ENCODE measurements around the gene SPNS3. TPM values are rescaled to one million over a fixed set of nuclear protein-coding genes. Genes with fewer than 3 reads are reported as not detected.

Gene SPNS3
- under 1 TPM in 2 of 3 donors, not detected in 1; 0.16 to 0.24 TPM for polyA plus RNA-seq

GRCh38 chr17:4433515-4434031 lies at the start of gene SPNS3:
Gene SPNS3, plus strand, starts transcription at chr17:4433940. Its CDS starts 28 bp downstream, at chr17:4433968.
- WGBS, 3 donors: 34 to 68% (median 42%) methylated on average over 13 of the region's 13 CpGs
- H3K27ac ChIP-seq (ENCODE audit: low read depth, low read length): no peak within 1 kb of the TSS

GRCh38 chr17:4386406-4386805 lies 47.3 kb upstream of the SPNS3 start:
- WGBS, 3 donors: 79 to 86% (median 85%) methylated on average over 2 of the region's 2 CpGs
- H3K27ac ChIP-seq (ENCODE audit: low read depth, low read length): no peak overlapping the region

GRCh38 chr17:4387137-4387536 lies 46.6 kb upstream of the SPNS3 start:
- WGBS, 3 donors: 91 to 95% (median 95%) methylated on average over 5 of the region's 5 CpGs
- H3K27ac ChIP-seq (ENCODE audit: low read depth, low read length): no peak overlapping the region

GRCh38 chr17:4389079-4389478 lies 44.7 kb upstream of the SPNS3 start:
- no peak overlapping the region for H3K27ac ChIP-seq (ENCODE audit: low read depth, low read length)
- 68 to 83% (median 77%) methylated on average over 8 of the region's 8 CpGs for WGBS, 3 donors

GRCh38 chr17:4393806-4394205 lies 39.9 kb upstream of the SPNS3 start:
- no peak overlapping the region for H3K27ac ChIP-seq (ENCODE audit: low read depth, low read length)
- WGBS, 3 donors: 71 to 82% (median 80%) methylated on average over 7 of the region's 7 CpGs

- 87 to 94% (median 87%) methylated on average over 5 of the region's 5 CpGs for WGBS, 3 donors
- H3K27ac ChIP-seq (ENCODE audit: low read depth, low read length): no peak overlapping the region
Measured at GRCh38 chr17:4394208-4395110, 39.3 kb upstream of the SPNS3 start.

- 89 to 91% (median 89%) methylated on average over 3 of the region's 3 CpGs for WGBS, 3 donors
- H3K27ac ChIP-seq (ENCODE audit: low read depth, low read length): no peak overlapping the region
Measured at GRCh38 chr17:4395111-4395478, 38.6 kb upstream of the SPNS3 start.

GRCh38 chr17:4397840-4398239 lies 35.9 kb upstream of the SPNS3 start:
- 93 to 98% (median 94%) methylated on average over 6 of the region's 6 CpGs for WGBS, 3 donors
- H3K27ac ChIP-seq (ENCODE audit: low read depth, low read length): no peak overlapping the region

GRCh38 chr17:4405038-4405669 lies 28.6 kb upstream of the SPNS3 start:
- 78 to 90% (median 86%) methylated on average over 7 of the region's 7 CpGs for WGBS, 3 donors
- no peak overlapping the region for H3K27ac ChIP-seq (ENCODE audit: low read depth, low read length)

GRCh38 chr17:4405699-4406098 lies 28.0 kb upstream of the SPNS3 start:
- H3K27ac ChIP-seq (ENCODE audit: low read depth, low read length): no peak overlapping the region
- WGBS, 3 donors: 80 to 92% (median 90%) methylated on average over 5 of the region's 5 CpGs

GRCh38 chr17:4406386-4406785 lies 27.4 kb upstream of the SPNS3 start:
- WGBS, 3 donors: 96 to 97% (median 96%) methylated on average over 10 of the region's 10 CpGs
- H3K27ac ChIP-seq (ENCODE audit: low read depth, low read length): no peak overlapping the region

GRCh38 chr17:4407216-4407615 lies 26.5 kb upstream of the SPNS3 start:
- 88 to 95% (median 90%) methylated on average over 7 of the region's 7 CpGs for WGBS, 3 donors
- H3K27ac ChIP-seq (ENCODE audit: low read depth, low read length): no peak overlapping the region

- H3K27ac ChIP-seq (ENCODE audit: low read depth, low read length): no peak overlapping the region
- 51 to 90% (median 82%) methylated on average over 8 of the region's 8 CpGs for whole genome bisulfite sequencing, 3 donors
Measured at GRCh38 chr17:4407851-4408250, 25.9 kb upstream of the SPNS3 start.

GRCh38 chr17:4409659-4410058 lies 24.1 kb upstream of the SPNS3 start:
- 74 to 81% (median 80%) methylated on average over 6 of the region's 6 CpGs for WGBS, 3 donors

GRCh38 chr17:4411201-4411600 lies 22.5 kb upstream of the SPNS3 start:
- WGBS, 3 donors: 69 to 85% (median 75%) methylated on average over 3 of the region's 3 CpGs

More at GRCh38 chr17:4409659-4410058, 24.1 kb upstream of the SPNS3 start:
- H3K27ac ChIP-seq (ENCODE audit: low read depth, low read length): no peak overlapping the region

GRCh38 chr17:4412933-4413831 lies 20.6 kb upstream of the SPNS3 start:
- no peak overlapping the region for H3K27ac ChIP-seq (ENCODE audit: low read depth, low read length)
- WGBS, 3 donors: 32 to 36% (median 35%) methylated on average over 26 to 27 of the region's 27 CpGs

More at GRCh38 chr17:4411201-4411600, 22.5 kb upstream of the SPNS3 start:
- no peak overlapping the region for H3K27ac ChIP-seq (ENCODE audit: low read depth, low read length)

GRCh38 chr17:4417129-4417667 lies 16.5 kb upstream of the SPNS3 start:
- 83 to 97% (median 85%) methylated on average over 2 of the region's 2 CpGs for WGBS, 3 donors

GRCh38 chr17:4420692-4421131 lies 13.0 kb upstream of the SPNS3 start:
- no peak overlapping the region for H3K27ac ChIP-seq (ENCODE audit: low read depth, low read length)
- 3 to 7% (median 5%) methylated on average over 7 of the region's 7 CpGs for WGBS, 3 donors

More at GRCh38 chr17:4417129-4417667, 16.5 kb upstream of the SPNS3 start:
- no peak overlapping the region for H3K27ac ChIP-seq (ENCODE audit: low read depth, low read length)

Data from adipose tissue (tissue), 3 donors.